Right lobe of liver (tissue), 6 donors: ENCODE data around the gene IRF2BP1. TPM values are rescaled to one million over a fixed set of nuclear protein-coding genes. Genes with fewer than 3 reads are reported as not detected.

Experiments used
- ATAC-seq, 4 donors: fragments of 200-7000 bp; cut with Tn5 transposase; one replicate each; pipeline ENCODE4 v1.9.1; 2020; ENCODE audit warnings: mild to moderate bottlenecking in 4 of 4, moderate library complexity in 4 of 4
- DNase-seq, 3 donors: peaks; one replicate each; pipeline ENCODE4 v3.0.0-alpha.2; 2020
- H3K27ac ChIP-seq, 3 donors: fragments of 200-600 bp; one replicate each; pipeline ENCODE4 v1.8.0; 2022
- H3K27me3 ChIP-seq, 2 donors: fragments of 200-600 bp; one replicate each; pipeline ENCODE4 v1.8.0; 2022
- H3K36me3 ChIP-seq, 4 donors: fragments of 200-600 bp; sonication (generic) in 1 of 4; one replicate each; pipeline versions ENCODE4 v1.5.1 to v1.8.0; 2017 to 2022; ENCODE audit warnings: control low read depth in 1 of 4
- H3K4me1 ChIP-seq, 4 donors: fragments of 200-600 bp; sonication (generic) in 1 of 4; one replicate each; pipeline versions ENCODE4 v1.5.1 to v1.8.0; 2017 to 2022; ENCODE audit warnings: control low read depth in 1 of 4
- H3K4me3 ChIP-seq, 3 donors: fragments of 200-600 bp; one replicate each; pipeline ENCODE4 v1.8.0; 2022
- H3K9me3 ChIP-seq, 4 donors: fragments of 200-600 bp; sonication (generic) in 1 of 4; one replicate each; pipeline versions ENCODE4 v1.5.1 to v1.8.0; 2017 to 2022; ENCODE audit warnings: control low read depth in 1 of 4
- CTCF ChIP-seq, 4 donors: fragments of 200-600 bp in 3 of 4; fragments of 450-650 bp in 1 of 4; IDR thresholded peaks; one replicate each; pipeline versions ENCODE4 v1.5.1 to v1.8.0; 2016 to 2022; ENCODE audit warnings: antibody characterized with exemption in 4 of 4, mild to moderate bottlenecking in 2 of 4
- POLR2A ChIP-seq: fragments of 450-650 bp; IDR thresholded peaks from one replicate; pipeline ENCODE4 v1.6.1; 2017; ENCODE audit warnings: antibody characterized with exemption, mild to moderate bottlenecking
- WGBS: methylation state at CpG from one replicate; pipeline ENCODE4 v1.1.6; 2018; ENCODE audit warnings: low coverage, low lambda C conversion rate; ENCODE audit not compliant: insufficient coverage; ENCODE audit errors: missing lambda C conversion rate; 5-methylcytosine and 5-hydroxymethylcytosine counted together
- intact Hi-C, 2 donors: fragments of 100-400 bp; cut with DNase I; formaldehyde crosslinking; loops; one replicate each; pipeline versions ENCODE4 v1.11.2 to v1.14.1; 2022
- total RNA-seq, 6 experiments: library from RNA; depleted of rRNA in 2 of 6; stranded (reverse); fragments of >200 nt in 2 of 6; fragmentation: NEBNext Ultra II Directional in 3 of 6; extraction: Animal tissue kit (Norgen Biotek cat#: 25700) in 3 of 6; gene quantifications; one replicate each; pipeline versions ENCODE4 v1.1.0 to v1.2.4, GENCODE V29; 2016 to 2023
- donor health status: DM: no; HTN: yes; CAD: no.
- donor health status: DM: no; HTN: no; CAD: no.
- donor health status: DM: no; HTN: no; CAD: no.
- donor health status: DM: no; HTN: yes; CAD: no.
- donor health status: DM: no; HTN: yes; CAD: no.

IRF2BP1 gene
- total RNA-seq, 6 experiments from 2014 or later = 12.8 to 21.5 (median 15.5) TPM

GRCh38 chr19:45847663-45848062 is 38.3 kb downstream of the IRF2BP1 start:
- Histone ChIP-seq H3K36me3 (peaks cover 6 to 96% (median 46%) of the 10 kb centered on the region in 4 donors), H3K4me1 (no peaks in the 10 kb centered on the region), H3K9me3 (no peaks in the 10 kb centered on the region), H3K27me3 (no peaks in the 10 kb centered on the region), H3K27ac (no peak overlapping the region), H3K4me3 (no peak overlapping the region)
- ATAC-seq (no peak), DNase-seq (peak in 1 of 3 donors; percentile 24)
- TF ChIP-seq CTCF (IDR thresholded peaks at IDR 0.05) (no peak), POLR2A (no peak)
- intact Hi-C loops = no loop called here
- 91% methylated on average over 8 of the region's 13 CpGs for WGBS

GRCh38 chr19:45842198-45842597 is 43.7 kb downstream of the IRF2BP1 start:
- no peaks in the 10 kb centered on the region for H3K27me3 ChIP-seq
- no peak overlapping the region for H3K27ac ChIP-seq
- H3K4me3 ChIP-seq = no peak overlapping the region
- DNase-seq (peak in 1 of 3 donors; percentile 16), ATAC-seq (no peak)
- no peaks in the 10 kb centered on the region for H3K4me1 ChIP-seq
- WGBS = 90% methylated on average over 3 of the region's 14 CpGs
- TF ChIP-seq CTCF (IDR thresholded peaks at IDR 0.05) = no peak
- intact Hi-C loops = no loop called here
- H3K36me3 ChIP-seq = peaks cover 0 to 93% (median 43%) of the 10 kb centered on the region in 4 donors
- H3K9me3 ChIP-seq = no peaks in the 10 kb centered on the region

DNA sequence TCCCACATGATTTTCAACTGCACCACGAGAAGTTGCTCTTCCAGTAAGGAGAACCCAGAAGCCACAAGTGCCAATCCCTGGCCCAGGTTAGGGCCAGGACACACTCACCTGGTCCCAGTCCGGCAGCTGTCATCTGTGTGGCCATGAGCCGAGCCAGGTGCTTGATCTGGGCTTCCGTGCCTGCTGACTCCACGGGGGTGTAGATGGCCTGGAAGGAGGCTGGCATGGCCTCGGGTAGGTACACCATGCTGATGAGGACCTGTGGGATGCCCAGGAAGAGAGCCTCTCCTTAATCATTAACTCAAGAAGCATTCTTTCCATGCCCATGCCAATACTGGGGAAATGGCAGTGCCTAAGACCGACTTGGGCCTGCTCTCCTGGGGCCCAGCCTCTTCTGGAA is 51.0 kb downstream of the IRF2BP1 start:
- no peak overlapping the region for H3K4me3 ChIP-seq
- H3K36me3 ChIP-seq = peaks cover 0 to 94% (median 48%) of the 10 kb centered on the region in 4 donors
- H3K27ac ChIP-seq = no peak overlapping the region
- WGBS = 85% methylated on average over 3 of the region's 7 CpGs
- no peaks in the 10 kb centered on the region for H3K9me3 ChIP-seq
- no peaks in the 10 kb centered on the region for H3K4me1 ChIP-seq
- TF ChIP-seq POLR2A = no peak
- no peak for TF ChIP-seq CTCF (IDR thresholded peaks at IDR 0.05)
- peak in 1 of 4 donors; percentile 27 for ATAC-seq
- no peaks in the 10 kb centered on the region for H3K27me3 ChIP-seq
- DNase-seq = peak in 1 of 3 donors; percentile 37
- intact Hi-C loops = no loop called here

Other genes starting within 250 kb of the IRF2BP1 start
- gene EML2, start 246.7 kb downstream of the IRF2BP1 start, total RNA-seq = 10 to 100 TPM; 12.6 to 19.7 (median 13.8) TPM
- under 1 TPM in 4 of 6 experiments, not detected in 2; 0.07 to 0.23 (median 0.18) TPM for gene GIPR, start 217.9 kb downstream of the IRF2BP1 start, total RNA-seq
- gene SNRPD2, start 194.2 kb downstream of the IRF2BP1 start, total RNA-seq = 10 to 100 TPM; 79.7 to 92.5 (median 88.2) TPM
- gene QPCTL, start 193.5 kb downstream of the IRF2BP1 start, total RNA-seq = 1 to 10 TPM; 4.4 to 6.9 (median 5.9) TPM
- 10 to 100 TPM in 1 of 6 experiments, 1 to 10 TPM in 5; 5.6 to 12.4 (median 7.4) TPM for gene FBXO46, start 155.2 kb downstream of the IRF2BP1 start, total RNA-seq
- gene MEIOSIN, start 152.7 kb downstream of the IRF2BP1 start, total RNA-seq = under 1 TPM in 1 of 6 experiments, not detected in 5; 0.24 TPM
- 10 to 100 TPM in 3 of 6 experiments, 1 to 10 TPM in 3; 7.8 to 11.6 (median 9.5) TPM for gene SIX5, start 116.9 kb downstream of the IRF2BP1 start, total RNA-seq
- gene DMPK, start 103.7 kb downstream of the IRF2BP1 start, total RNA-seq = 10 to 100 TPM in 1 of 6 experiments, 1 to 10 TPM in 5; 4.3 to 14.9 (median 8.7) TPM
- 10 to 100 TPM in 4 of 6 experiments, 1 to 10 TPM in 2; 8.3 to 14.3 (median 11.9) TPM for gene DMWD, start 93.3 kb downstream of the IRF2BP1 start, total RNA-seq
- not detected for gene RSPH6A, start 70.8 kb downstream of the IRF2BP1 start, total RNA-seq
- gene SYMPK, start 23.0 kb downstream of the IRF2BP1 start, total RNA-seq = 10 to 100 TPM; 31.1 to 50.1 (median 42.0) TPM
- gene FOXA3, start 21.8 kb downstream of the IRF2BP1 start, total RNA-seq = 10 to 100 TPM; 18.2 to 36.1 (median 25.3) TPM
- 1 to 10 TPM; 2.5 to 5.2 (median 3.9) TPM for gene MYPOP, start 16.5 kb upstream of the IRF2BP1 start, total RNA-seq
- not detected for gene NANOS2, start 28.6 kb upstream of the IRF2BP1 start, total RNA-seq
- 1 to 10 TPM in 2 of 6 experiments, under 1 TPM in 4; 0.66 to 2.5 (median 0.85) TPM for gene NOVA2, start 87.7 kb upstream of the IRF2BP1 start, total RNA-seq
- 1 to 10 TPM; 5.8 to 9.7 (median 8.1) TPM for gene CCDC61, start 109.3 kb upstream of the IRF2BP1 start, total RNA-seq
- gene PGLYRP1, start 136.9 kb upstream of the IRF2BP1 start, total RNA-seq = 1 to 10 TPM in 1 of 6 experiments, under 1 TPM in 1, not detected in 4; 0.86 to 1.1 TPM
- not detected for gene IGFL4, start 154.9 kb upstream of the IRF2BP1 start, total RNA-seq
- gene IGFL3, start 238.5 kb upstream of the IRF2BP1 start, total RNA-seq = not detected